Measurements from ENCODE around the gene MRPS23. TPM values are rescaled to one million over a fixed set of nuclear protein-coding genes. Genes with fewer than 3 reads are reported as not detected.

Gene MRPS23
- total and polyA plus RNA-seq, 2 of the 13 experiments (the other 11 are each of a cell fraction or from before 2014, with no cell fraction given), result 63.2 to 181 TPM

- TF ChIP-seq ZBTB10 (CRISPR knock-in tag; IDR thresholded peaks at IDR 0.05; ENCODE audit: borderline replicate concordance), result no peak
Observed at GRCh38 chr17:57869617-57870282, 19.9 kb upstream of the MRPS23 start (continued).

DNA sequence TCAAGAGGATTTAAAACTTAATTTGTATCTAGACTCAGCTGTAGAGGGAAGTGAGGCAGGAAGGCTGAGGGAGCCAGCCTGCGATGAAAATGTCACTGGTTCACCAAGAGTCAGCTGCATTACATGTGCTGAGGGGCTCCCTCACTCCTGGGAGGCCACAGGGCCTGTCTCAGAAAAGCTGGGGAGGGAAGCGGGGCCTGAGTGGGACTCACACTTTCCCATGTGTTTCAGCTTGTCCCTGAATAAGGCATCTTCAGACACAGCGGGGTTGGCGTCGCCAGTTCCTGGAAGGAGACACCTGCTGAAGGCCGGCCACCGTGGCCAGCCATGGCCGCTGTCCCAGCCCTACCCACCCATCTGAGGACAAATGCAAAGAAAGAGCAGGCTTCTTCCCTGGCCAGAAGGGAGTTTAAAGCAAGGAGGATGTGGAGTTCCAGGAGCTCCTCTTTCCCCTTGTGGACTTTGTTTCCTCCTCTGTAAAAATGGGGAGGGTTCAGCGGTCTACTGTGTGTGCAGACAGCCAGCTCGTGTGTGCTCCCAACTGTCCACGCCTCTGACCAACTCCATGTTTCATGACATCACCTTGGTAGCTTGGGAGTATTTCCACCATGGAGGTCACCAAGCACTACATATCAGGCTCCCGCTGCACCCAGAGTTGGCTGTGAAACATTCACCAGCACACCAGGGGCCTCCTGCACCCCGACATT is 19.2 kb upstream of the MRPS23 start:
- peaks cover 0 to 7% of the 10 kb centered on the region in 2 experiments; a peak in 1 of 5 replicates for H3K36me3 ChIP-seq (replicated peaks in 1 of 2; ENCODE audit: control insufficient read depth in 1 of 2, insufficient read depth in 2 of 2, low read length in 2 of 2)
- in situ Hi-C loops (cut with HindIII; ENCODE audit: extremely low pct_ligation_motif_present, low pct_unique_long_range_greater_than_20kb) (no loop called here), intact Hi-C loops (cut with micrococcal nuclease; ENCODE audit: unreplicated experiment) (no loop called here)
- ATAC-seq, result peak; percentile 14; the same call in 2 of the 3 replicates
- no peak overlapping the region for H3K9ac ChIP-seq (ENCODE audit: insufficient read depth, low read depth, low read length)
- H4K20me1 ChIP-seq (ENCODE audit: insufficient read depth, low read length), result no peaks in the 10 kb centered on the region
- CTCF ChIA-PET (ENCODE audit: low intra/inter-chr PET ratio, low total read pairs), result no interaction called here
- peak overlapping the region; percentile 19 for H3K27ac ChIP-seq (ENCODE audit: extremely low read length, insufficient read depth, low read length)
- BruUV-seq (replicated peaks), result no TSS peak
- H3K9me3 ChIP-seq (ENCODE audit: low read length), result no peaks in the 10 kb centered on the region
- POLR2A ChIA-PET, result interaction anchor here (0.7 to 4.7 kb wide), 7 partner anchors 8 to 900 kb away, joined by 4 to 32 read pairs (median 7); partner anchors contain the start of genes MRPS23 and SRSF1
- H3K4me2 ChIP-seq (ENCODE audit: low read depth, low read length), result no peak overlapping the region
- peaks cover 57% of the 10 kb centered on the region for H3K4me1 ChIP-seq (ENCODE audit: insufficient read depth, low read length)
- no peak for FAIRE-seq
- H2AFZ ChIP-seq (ENCODE audit: low read length), result no peak overlapping the region
- DNase-seq (ENCODE audit: low spot score), result no peak
- 91% methylated on average over 12 of the region's 13 CpGs for WGBS (ENCODE audit: low lambda C conversion rate)
- H3K79me2 ChIP-seq (ENCODE audit: insufficient read depth, low read length), result peaks cover 5% of the 10 kb centered on the region
- no peaks in the 10 kb centered on the region for H3K27me3 ChIP-seq (ENCODE audit: control insufficient read depth in 1 of 2, insufficient read depth in 2 of 2, low read length in 2 of 2)
- no peak overlapping the region for H3K4me3 ChIP-seq (replicated peaks in 1 of 3; ENCODE audit: insufficient read depth in 1 of 3, low read depth in 2 of 3, low read length in 3 of 3)
- TF ChIP-seq ZNF703 (CRISPR knock-in tag; IDR thresholded peaks at IDR 0.05; ENCODE audit: borderline replicate concordance), result no peak
- TF ChIP-seq, protein P1, sequence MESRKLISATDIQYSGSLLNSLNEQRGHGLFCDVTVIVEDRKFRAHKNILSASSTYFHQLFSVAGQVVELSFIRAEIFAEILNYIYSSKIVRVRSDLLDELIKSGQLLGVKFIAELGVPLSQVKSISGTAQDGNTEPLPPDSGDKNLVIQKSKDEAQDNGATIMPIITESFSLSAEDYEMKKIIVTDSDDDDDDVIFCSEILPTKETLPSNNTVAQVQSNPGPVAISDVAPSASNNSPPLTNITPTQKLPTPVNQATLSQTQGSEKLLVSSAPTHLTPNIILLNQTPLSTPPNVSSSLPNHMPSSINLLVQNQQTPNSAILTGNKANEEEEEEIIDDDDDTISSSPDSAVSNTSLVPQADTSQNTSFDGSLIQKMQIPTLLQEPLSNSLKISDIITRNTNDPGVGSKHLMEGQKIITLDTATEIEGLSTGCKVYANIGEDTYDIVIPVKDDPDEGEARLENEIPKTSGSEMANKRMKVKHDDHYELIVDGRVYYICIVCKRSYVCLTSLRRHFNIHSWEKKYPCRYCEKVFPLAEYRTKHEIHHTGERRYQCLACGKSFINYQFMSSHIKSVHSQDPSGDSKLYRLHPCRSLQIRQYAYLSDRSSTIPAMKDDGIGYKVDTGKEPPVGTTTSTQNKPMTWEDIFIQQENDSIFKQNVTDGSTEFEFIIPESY (CRISPR knock-in tag; IDR thresholded peaks at IDR 0.05), result peak; percentile 80
- TF ChIP-seq HES4 (CRISPR knock-in tag; IDR thresholded peaks at IDR 0.05; ENCODE audit: borderline replicate concordance), result no peak
- no peak for TF ChIP-seq FOXJ3 (CRISPR knock-in tag; IDR thresholded peaks at IDR 0.05; ENCODE audit: borderline replicate concordance)
- TF ChIP-seq, protein P2, sequence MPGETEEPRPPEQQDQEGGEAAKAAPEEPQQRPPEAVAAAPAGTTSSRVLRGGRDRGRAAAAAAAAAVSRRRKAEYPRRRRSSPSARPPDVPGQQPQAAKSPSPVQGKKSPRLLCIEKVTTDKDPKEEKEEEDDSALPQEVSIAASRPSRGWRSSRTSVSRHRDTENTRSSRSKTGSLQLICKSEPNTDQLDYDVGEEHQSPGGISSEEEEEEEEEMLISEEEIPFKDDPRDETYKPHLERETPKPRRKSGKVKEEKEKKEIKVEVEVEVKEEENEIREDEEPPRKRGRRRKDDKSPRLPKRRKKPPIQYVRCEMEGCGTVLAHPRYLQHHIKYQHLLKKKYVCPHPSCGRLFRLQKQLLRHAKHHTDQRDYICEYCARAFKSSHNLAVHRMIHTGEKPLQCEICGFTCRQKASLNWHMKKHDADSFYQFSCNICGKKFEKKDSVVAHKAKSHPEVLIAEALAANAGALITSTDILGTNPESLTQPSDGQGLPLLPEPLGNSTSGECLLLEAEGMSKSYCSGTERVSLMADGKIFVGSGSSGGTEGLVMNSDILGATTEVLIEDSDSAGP (CRISPR knock-in tag; IDR thresholded peaks at IDR 0.05; ENCODE audit: borderline replicate concordance), result 0 out of 2 replicates have a peak, but pooled peaks have one; percentile 5
- TF ChIP-seq POLR2AphosphoS5 (IDR thresholded peaks at IDR 0.05; ENCODE audit: low read depth, low read length), result 0 out of 2 replicates have a peak, but pooled peaks have one; percentile 16
- TF ChIP-seq, protein P3, sequence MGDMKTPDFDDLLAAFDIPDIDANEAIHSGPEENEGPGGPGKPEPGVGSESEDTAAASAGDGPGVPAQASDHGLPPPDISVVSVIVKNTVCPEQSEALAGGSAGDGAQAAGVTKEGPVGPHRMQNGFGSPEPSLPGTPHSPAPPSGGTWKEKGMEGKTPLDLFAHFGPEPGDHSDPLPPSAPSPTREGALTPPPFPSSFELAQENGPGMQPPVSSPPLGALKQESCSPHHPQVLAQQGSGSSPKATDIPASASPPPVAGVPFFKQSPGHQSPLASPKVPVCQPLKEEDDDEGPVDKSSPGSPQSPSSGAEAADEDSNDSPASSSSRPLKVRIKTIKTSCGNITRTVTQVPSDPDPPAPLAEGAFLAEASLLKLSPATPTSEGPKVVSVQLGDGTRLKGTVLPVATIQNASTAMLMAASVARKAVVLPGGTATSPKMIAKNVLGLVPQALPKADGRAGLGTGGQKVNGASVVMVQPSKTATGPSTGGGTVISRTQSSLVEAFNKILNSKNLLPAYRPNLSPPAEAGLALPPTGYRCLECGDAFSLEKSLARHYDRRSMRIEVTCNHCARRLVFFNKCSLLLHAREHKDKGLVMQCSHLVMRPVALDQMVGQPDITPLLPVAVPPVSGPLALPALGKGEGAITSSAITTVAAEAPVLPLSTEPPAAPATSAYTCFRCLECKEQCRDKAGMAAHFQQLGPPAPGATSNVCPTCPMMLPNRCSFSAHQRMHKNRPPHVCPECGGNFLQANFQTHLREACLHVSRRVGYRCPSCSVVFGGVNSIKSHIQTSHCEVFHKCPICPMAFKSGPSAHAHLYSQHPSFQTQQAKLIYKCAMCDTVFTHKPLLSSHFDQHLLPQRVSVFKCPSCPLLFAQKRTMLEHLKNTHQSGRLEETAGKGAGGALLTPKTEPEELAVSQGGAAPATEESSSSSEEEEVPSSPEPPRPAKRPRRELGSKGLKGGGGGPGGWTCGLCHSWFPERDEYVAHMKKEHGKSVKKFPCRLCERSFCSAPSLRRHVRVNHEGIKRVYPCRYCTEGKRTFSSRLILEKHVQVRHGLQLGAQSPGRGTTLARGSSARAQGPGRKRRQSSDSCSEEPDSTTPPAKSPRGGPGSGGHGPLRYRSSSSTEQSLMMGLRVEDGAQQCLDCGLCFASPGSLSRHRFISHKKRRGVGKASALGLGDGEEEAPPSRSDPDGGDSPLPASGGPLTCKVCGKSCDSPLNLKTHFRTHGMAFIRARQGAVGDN (CRISPR knock-in tag; IDR thresholded peaks at IDR 0.05), result 0 out of 2 replicates have a peak, but pooled peaks have one; percentile 5
- TF ChIP-seq POLR2A (IDR thresholded peaks at IDR 0.05; ENCODE audit: insufficient read depth in 1 of 2, low read depth in 2 of 2, low read length in 2 of 2), result peak in 1 of 2 experiments; percentile 26; a peak in 1 of 4 replicates

Measured in HepG2 (cell line).